NCI-H82 (cell line): ENCODE data around the gene CDC42EP3.

Source experiments
- DNase-seq: peaks from one replicate; lab custom pipeline; 2025; lab: John Stamatoyannopoulos, UW

The CDC42EP3 gene

GRCh38 chr2:37618326-37618725 is 53.1 kb downstream of the CDC42EP3 start:
- DNase-seq = no peak

GRCh38 chr2:37617119-37617892 is 54.1 kb downstream of the CDC42EP3 start:
- DNase-seq = peak; percentile 20

GRCh38 chr2:37616677-37617005 is 54.8 kb downstream of the CDC42EP3 start:
- peak; percentile 33 for DNase-seq

GRCh38 chr2:37615804-37616676 is 55.4 kb downstream of the CDC42EP3 start:
- no peak for DNase-seq

- no peak for DNase-seq
Measured at GRCh38 chr2:37614061-37614738, 57.2 kb downstream of the CDC42EP3 start.

GRCh38 chr2:37612382-37612781 is 59.1 kb downstream of the CDC42EP3 start:
- no peak for DNase-seq

GRCh38 chr2:37610638-37611289 is 60.7 kb downstream of the CDC42EP3 start:
- no peak for DNase-seq

- no peak for DNase-seq
Measured at GRCh38 chr2:37609782-37610181, 61.7 kb downstream of the CDC42EP3 start.

- DNase-seq = no peak
Measured at GRCh38 chr2:37604716-37605115, 66.7 kb downstream of the CDC42EP3 start.

- DNase-seq = no peak
Measured at GRCh38 chr2:37602702-37603101, 68.7 kb downstream of the CDC42EP3 start.

GRCh38 chr2:37602040-37602439 is 69.4 kb downstream of the CDC42EP3 start:
- DNase-seq = no peak

GRCh38 chr2:37601569-37601968 is 69.9 kb downstream of the CDC42EP3 start:
- DNase-seq = no peak

GRCh38 chr2:37600735-37601134 is 70.7 kb downstream of the CDC42EP3 start:
- no peak for DNase-seq

GRCh38 chr2:37599688-37600525 is 71.5 kb downstream of the CDC42EP3 start:
- DNase-seq = no peak

- DNase-seq = no peak
Measured at GRCh38 chr2:37593694-37594093, 77.7 kb downstream of the CDC42EP3 start.

- no peak for DNase-seq
Measured at GRCh38 chr2:37593024-37593423, 78.4 kb downstream of the CDC42EP3 start.
